ENCODE data around the gene GARIN6. TPM values are rescaled to one million over a fixed set of nuclear protein-coding genes. Genes with fewer than 3 reads are reported as not detected.
"Not testable (repeated sequence)": the region's sequence is repeated elsewhere in the genome, so short reads cannot be mapped to it uniquely, and the experiment has no call there.

GARIN6 gene
- not detected in 2 replicates for total RNA-seq (2014; rRNA removed; shearing (Covaris generic); ENCODE audit: low replicate concordance)

DNA sequence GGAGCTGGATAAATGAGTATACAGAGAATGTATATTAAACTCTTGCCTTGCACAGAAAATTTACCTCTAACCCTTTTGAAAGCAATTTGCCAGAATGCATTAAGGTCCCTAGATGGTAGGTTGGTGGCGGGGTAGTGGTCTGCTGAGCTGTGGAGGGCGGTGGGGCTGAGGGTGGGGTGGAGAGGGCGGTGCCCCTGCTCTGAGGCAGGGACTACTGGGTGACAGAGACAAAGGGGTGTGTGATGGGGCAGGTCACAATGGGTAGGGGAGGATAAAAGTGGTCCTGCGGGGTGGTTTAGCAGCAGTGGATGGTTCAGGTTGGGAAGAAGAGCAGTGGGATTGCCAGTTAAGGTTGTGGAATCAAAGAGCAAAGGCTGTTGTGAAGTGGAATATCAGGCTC is at the start of gene GARIN6:
TSS of gene GARIN6 (plus strand) at position 301 of the 400 bp plus-strand sequence. CDS start 422 bp downstream, outside the sequence.
- in situ Hi-C loops (cut with HindIII; ENCODE audit: low pct_unique_long_range_greater_than_20kb, low sequenced_read_pairs): no loop called here
- DNase-seq (ENCODE audit: low read depth): no peak

DNA sequence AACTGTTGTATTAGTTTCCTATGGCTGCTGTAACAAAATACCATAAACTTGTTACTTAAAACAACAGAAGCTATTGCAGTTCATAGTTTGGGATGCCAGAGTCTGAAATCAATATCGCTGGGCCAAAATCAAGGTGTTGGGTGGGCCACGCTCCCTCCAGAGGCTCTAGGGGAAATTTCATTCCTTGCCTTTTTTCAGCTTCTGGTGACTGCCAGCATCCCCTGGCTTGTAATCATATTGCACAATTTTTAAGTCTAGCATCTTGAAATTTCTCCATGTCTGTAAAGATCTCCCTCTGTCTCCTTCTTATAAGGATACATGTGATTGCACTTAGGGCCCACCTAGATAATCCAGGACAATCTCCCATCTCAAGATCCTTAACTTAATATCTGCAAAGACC is 48.8 kb upstream of the GARIN6 start:
- in situ Hi-C loops (cut with HindIII; ENCODE audit: low pct_unique_long_range_greater_than_20kb, low sequenced_read_pairs): no loop called here
- no peak for DNase-seq (ENCODE audit: low read depth)

DNA sequence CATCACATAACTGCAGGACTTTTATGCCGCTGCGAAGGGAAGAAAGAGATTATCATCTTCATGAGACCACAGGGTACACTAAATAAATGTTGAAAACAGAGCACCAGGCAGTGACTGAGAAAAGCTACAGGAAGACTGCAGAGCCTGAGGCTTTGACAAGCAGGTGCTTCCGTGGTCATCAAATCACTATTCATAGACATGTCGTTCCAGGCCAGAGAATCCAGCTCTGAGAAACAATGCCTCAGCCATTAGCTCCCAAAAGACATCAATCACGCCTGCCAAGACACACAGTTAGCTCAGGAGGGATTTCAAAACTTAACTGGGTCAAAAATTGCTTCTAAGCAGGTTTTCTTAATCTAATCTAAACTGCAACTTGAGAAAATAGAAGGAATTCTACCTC is 47.2 kb upstream of the GARIN6 start:
- peak; percentile 22 for DNase-seq (ENCODE audit: low read depth)
- in situ Hi-C loops (cut with HindIII; ENCODE audit: low pct_unique_long_range_greater_than_20kb, low sequenced_read_pairs): no loop called here

DNA sequence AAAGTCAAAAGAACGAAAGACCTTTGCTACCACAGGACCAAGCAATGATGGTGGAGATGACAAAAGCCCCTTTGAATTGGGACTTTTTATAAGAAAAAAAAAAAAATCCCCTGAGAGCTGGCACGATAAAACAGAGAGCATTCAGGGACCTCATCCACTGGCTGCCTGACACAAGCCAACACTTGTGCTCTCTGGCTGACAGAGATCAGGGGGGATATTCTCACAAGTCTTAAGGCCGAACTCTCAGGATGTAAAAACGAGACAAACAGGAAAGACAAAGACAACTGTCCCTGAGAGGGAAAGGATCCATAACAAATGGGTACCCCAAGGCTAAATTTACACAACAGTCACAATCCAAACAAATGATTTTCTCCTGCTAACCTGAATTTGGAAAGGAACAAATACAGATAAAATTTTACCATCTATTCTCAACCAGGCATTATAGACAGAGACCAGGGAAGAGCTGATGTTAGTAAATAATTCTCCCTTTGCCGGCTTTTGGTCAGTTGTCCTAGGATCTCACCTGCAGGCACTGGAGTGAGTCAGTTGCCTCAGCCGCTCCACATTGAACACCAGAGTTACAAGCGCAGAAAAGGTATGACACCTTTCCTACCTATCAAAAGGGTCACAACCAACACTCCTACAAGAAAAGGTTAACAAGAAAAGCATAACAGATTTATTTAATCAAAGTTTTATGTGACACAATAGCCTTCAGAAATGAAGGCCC is 37.9 kb upstream of the GARIN6 start:
- in situ Hi-C loops (cut with HindIII; ENCODE audit: low pct_unique_long_range_greater_than_20kb, low sequenced_read_pairs): no loop called here
- DNase-seq (ENCODE audit: low read depth): no peak

DNA sequence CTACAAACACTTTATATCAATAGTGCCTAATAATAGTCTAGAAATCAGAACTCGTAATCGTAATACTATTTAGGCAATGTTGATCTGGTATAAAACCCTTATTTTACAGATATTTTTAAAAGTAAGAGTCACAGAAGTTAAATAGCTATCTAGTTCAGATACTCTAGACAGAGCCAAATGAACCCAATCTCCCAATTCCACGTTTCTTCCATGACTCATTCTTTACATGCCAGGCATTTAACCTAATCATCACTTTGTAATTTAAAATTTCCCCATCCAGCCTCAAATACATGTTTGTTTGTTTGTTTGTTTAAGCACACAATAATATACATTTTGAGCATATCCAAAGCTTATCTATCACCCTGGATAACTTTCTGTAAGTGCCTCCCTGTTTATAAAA is 36.4 kb upstream of the GARIN6 start:
- DNase-seq (ENCODE audit: low read depth): no peak
- in situ Hi-C loops (cut with HindIII; ENCODE audit: low pct_unique_long_range_greater_than_20kb, low sequenced_read_pairs): no loop called here

DNA sequence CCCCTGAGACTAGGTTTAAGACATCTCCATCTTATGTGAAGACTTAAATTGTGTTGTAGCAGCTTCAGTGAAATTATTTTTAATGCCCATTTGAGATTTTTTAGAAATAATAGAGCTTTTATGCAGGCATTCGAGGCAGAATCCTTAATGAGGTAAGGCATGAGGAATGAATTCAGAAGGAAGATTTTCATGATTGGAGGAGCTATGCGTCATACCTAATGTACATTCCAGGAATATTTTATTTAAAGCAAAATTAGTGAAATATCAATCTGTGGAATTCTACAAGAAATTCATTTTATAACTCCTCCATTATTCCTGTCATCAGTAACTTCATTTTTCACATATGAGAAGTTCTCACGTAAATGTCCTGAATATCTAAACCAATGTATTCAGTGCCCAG is 36.0 kb upstream of the GARIN6 start:
- in situ Hi-C loops (cut with HindIII; ENCODE audit: low pct_unique_long_range_greater_than_20kb, low sequenced_read_pairs): no loop called here
- DNase-seq (ENCODE audit: low read depth): no peak

DNA sequence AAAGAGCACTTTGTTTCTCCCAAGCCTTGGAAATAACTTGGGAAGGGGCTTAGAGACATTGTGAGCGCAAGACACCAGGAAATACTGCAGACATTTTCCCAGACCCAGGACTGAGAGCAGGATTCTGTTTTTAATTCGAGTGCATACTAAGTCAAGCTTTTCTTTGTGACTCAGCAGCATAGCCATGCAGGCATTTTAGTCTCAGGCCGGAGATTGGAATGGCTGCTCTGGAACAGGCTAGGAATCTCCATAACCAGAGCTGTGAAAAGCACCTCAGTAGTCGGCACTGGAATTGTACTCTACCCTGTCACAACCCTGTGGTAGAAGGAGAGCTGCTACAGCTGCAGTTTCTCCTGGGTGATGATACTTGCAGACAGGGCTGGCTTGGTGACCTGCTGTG is 28.9 kb upstream of the GARIN6 start:
- DNase-seq (ENCODE audit: low read depth): no peak
- in situ Hi-C loops (cut with HindIII; ENCODE audit: low pct_unique_long_range_greater_than_20kb, low sequenced_read_pairs): no loop called here

DNA sequence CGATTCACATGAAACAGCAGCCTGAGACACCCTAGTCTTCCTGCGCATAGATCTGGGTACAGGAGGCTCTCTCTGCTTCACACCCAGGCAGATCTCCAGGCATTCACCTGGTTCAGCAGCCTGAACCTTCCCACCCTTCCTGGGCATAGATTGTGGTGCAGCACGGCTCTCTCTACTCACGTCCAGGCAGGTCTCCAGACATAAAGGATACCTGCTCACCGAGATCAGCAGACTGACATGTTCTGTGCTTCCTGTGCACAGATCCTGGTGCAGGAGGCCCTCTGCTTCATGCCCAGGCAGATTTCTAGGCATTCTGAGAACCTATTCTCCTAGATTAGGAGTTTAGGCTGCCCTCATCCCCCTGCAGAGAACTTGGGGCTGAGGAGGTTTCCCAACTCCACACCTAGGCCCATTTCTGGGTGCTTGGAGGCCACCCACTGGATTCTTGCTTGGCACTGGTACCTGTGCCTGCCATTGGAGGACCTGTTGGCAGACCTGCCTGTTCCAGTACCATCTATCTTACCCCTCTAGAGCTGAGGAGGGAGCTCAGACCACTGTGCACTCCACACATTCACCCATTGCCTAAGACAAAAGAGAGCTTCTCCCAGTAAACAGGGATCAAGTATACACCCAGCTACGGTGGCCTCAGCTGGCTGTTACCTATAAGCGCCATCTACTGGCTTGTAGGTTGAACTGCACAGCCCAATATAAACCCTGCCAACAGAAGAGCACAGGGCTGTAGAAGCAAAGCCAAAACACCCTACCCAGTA is 28.0 kb upstream of the GARIN6 start:
- in situ Hi-C loops (cut with HindIII; ENCODE audit: low pct_unique_long_range_greater_than_20kb, low sequenced_read_pairs): no loop called here
- peak; percentile 37 for DNase-seq (ENCODE audit: low read depth)

DNA sequence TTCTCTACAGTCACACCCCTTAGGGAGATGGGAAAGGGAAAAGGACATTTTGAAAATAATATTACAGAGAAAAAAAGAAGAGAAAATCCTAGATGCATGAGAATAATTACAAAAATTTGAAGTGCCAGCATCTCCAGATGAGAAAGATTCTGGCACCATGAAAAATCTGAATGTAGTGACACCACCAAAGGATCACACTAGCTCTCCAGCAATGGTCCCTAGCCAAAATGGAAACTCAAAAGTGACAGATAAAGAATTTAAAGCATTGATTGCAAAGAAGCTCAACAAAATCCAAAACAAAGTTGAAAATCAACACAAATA is 27.4 kb upstream of the GARIN6 start:
- DNase-seq (ENCODE audit: low read depth): no peak
- in situ Hi-C loops (cut with HindIII; ENCODE audit: low pct_unique_long_range_greater_than_20kb, low sequenced_read_pairs): no loop called here

DNA sequence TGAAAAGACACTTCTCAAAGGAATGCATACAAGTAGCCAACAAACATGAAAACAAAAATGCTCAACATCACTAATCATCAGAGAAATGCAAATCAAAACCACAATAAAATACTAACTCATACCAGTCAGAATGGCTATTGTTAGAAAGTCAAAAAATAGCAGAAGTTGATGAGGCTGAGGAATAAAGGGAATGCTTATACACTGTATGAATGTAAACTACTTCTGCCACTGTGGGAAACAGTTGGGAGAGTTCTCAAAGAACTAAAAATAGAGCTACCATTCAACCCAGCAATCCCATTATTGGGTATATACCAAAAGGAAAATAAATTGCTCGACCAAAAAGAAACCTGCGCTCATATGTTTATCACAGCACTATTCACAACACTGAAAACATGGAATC is 23.0 kb upstream of the GARIN6 start:
- in situ Hi-C loops (cut with HindIII; ENCODE audit: low pct_unique_long_range_greater_than_20kb, low sequenced_read_pairs); DNase-seq (ENCODE audit: low read depth): not testable (repeated sequence)

DNA sequence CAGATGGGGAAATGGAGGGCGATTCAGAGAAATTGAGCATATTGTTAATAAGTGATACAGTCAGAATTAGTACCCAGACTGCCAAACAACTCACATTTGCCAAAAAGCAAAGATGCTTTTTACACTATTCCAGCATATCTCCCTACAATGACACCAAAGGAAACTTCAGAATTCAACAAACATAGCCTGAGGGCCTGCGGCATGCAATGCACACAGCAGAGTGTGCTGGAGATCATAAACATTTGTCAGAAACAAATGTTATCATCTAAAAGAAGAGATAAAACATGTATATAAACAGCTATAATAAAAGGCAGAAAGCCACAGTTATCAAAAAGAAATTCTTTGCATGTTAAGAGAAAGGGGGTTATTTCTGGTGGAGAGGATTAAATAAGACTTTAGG is 20.1 kb upstream of the GARIN6 start:
- in situ Hi-C loops (cut with HindIII; ENCODE audit: low pct_unique_long_range_greater_than_20kb, low sequenced_read_pairs): no loop called here
- DNase-seq (ENCODE audit: low read depth): no peak

DNA sequence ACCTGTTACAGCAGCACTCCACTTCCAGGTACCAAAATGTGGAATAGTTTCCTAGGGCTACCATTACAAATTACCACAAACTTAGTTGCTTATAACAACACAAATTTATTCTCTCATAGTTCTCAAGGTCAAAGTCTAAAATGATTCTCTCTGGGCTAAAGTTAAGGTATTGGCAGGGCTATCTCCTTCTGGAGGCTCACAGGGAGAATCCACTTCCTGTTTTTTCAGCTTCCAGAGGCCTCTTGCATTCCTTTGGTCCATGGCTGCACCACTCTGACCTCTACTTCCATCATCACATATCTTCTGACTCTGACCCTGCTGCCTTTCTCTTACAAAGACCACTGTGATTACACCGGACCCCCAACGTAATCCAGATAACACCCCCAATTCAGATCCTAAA is 2.9 kb upstream of the GARIN6 start:
- in situ Hi-C loops (cut with HindIII; ENCODE audit: low pct_unique_long_range_greater_than_20kb, low sequenced_read_pairs): no loop called here
- no peak for DNase-seq (ENCODE audit: low read depth)

DNA sequence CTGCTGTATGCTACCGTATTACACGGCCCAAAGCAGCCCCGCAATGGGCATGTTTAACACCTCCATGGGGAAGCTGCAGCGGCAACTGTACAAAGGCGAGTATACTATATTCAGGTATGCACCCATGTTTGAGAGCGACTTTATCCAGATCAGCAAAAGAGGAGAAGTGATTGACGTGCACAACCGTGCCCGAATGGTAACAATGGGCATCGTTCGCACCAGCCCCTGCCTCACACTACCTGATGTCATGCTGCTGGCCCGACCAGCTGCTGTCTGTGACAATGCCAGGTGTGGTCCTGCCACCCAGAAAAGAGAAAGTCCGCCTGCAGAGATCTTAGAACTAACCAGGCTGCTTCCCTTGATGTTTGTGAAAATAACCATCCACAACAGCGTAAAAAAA is 630 bp downstream of the GARIN6 start:
- in situ Hi-C loops (cut with HindIII; ENCODE audit: low pct_unique_long_range_greater_than_20kb, low sequenced_read_pairs): no loop called here
- no peak for DNase-seq (ENCODE audit: low read depth)

DNA sequence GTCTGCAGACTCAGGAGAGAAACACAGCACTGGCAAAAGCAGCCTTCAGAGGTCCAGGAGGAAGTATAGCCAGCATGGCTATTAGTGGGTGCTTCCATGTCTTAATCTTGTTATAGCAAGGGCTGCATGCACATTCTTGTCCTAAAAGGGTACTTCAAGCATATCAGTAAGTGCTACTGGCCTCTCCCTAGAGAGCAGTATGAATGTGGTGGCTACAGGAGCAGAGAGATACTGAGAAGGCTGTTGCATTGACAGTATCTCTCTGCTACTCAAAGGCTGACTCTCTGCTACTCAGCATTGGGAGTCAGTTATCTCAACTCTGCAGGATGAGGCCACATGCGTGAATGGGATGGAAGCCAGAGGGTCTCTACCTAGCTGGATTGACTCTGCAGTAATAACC is 2.0 kb downstream of the GARIN6 start:
- no peak for DNase-seq (ENCODE audit: low read depth)

DNA sequence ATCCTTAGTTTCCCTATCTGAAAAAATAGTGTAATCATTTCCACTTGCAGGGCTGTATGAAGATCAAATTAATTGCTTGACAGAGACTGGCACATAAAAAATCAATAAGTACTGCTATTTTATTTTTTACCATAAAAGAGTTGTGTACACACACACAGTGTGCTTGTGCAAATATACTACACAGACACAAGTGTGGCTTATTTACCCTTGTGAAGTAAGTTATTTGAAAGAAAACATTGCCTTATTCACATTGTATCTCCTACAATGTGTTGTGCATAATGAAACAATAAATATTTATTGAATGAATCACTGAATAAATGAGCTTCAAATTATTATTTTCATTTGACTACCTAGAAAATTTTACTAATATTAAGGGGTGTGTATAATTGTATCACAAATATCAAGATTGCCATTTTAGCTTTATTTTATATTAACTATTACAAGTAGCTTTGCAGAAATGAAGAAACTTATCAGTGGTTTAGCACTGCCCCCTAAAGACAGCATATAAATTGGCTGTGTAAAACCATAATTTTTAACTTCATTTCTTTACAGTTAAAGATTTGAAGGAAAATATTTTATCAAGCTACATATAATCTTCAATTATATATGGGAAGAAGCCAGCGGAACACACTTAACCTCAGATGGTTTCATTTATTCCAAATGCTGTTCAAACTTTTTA is 11.3 kb downstream of the GARIN6 start:
- in situ Hi-C loops (cut with HindIII; ENCODE audit: low pct_unique_long_range_greater_than_20kb, low sequenced_read_pairs): no loop called here
- no peak for DNase-seq (ENCODE audit: low read depth)

More for the DNA sequence above, 2.0 kb downstream of the GARIN6 start:
- in situ Hi-C loops (cut with HindIII; ENCODE audit: low pct_unique_long_range_greater_than_20kb, low sequenced_read_pairs): no loop called here

DNA sequence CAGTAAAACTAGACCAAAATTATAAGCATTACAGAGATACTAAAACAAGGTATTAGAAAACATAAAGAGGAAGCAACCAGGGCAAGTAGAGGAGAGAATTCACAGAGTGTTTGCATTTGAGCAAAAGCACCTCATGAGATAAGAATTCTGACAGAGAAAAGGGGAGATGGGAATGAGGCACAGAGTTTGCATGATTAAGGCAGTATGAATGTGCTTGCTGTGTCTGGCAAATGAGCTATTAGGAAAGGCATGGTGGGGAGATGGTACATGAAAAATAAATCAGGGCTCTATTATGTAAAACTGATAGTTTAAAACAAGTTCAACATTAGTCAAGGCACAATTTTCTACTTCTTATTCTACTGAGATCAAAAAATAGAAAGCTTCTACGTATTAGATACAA is 23.1 kb downstream of the GARIN6 start:
- in situ Hi-C loops (cut with HindIII; ENCODE audit: low pct_unique_long_range_greater_than_20kb, low sequenced_read_pairs): no loop called here
- DNase-seq (ENCODE audit: low read depth): no peak

DNA sequence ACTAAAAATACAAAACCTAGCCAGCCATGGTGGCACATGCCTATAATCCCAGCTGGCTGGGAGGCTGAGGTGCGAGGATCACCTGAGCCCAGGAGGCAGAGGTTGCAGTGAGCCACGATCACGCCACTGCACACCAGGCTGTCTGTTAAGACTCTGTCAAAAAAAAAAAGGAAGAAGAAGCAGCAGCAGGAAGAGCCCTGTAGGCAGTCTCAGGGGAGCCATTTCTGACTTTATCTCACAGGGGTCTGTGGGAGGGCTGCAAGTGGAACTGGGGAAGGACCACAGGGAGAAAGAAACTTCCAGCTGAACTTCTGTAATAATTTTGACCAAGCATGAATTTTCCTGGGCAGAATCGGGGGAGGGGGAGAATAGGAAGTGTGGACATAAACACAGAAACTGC is 32.7 kb downstream of the GARIN6 start:
- DNase-seq (ENCODE audit: low read depth): no peak
- in situ Hi-C loops (cut with HindIII; ENCODE audit: low pct_unique_long_range_greater_than_20kb, low sequenced_read_pairs): no loop called here

DNA sequence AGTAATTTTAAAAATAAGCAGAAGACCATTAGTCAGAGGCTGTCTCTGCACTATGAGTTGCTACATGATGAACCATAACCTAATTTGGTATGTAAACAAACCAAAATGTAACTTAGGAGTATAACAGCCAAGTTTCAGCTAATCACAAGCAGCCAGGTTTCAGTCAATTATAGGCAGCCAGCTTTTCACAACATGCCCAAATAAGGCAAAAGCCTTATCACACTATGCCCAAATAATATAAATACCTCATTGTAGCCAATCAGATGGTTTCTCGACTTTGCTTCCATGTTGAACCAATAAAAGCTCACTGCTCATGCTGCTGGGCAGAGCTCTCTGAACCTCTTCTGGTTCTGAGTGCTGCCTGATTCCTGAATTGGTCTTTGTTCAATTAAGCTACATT is 38.6 kb downstream of the GARIN6 start:
- no peak for DNase-seq (ENCODE audit: low read depth)
- in situ Hi-C loops (cut with HindIII; ENCODE audit: low pct_unique_long_range_greater_than_20kb, low sequenced_read_pairs): no loop called here

DNA sequence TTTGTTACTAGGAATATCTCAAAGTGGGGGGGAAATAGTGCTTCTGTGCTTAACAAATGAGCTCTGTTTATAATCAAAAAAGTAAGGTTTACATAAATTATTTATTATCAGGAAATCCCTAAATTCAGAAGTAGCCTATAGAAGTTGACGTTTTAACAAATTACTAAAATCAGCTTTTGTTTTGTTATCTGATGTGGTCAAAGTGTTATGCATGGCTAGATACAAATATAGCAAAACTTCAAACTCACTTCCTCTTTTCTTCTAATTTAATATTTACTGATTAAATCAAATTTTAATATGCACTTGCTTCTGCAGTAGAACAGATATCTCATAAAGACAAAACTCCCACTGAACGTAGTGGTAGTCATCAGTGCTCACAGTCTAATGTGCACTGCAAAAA is 47.5 kb downstream of the GARIN6 start:
- no peak for DNase-seq (ENCODE audit: low read depth)
- in situ Hi-C loops (cut with HindIII; ENCODE audit: low pct_unique_long_range_greater_than_20kb, low sequenced_read_pairs): no loop called here

All from Caki2 (cell line).